WTC11 (cell line): ENCODE measurements around the gene C6orf136. TPM values are rescaled to one million over a fixed set of nuclear protein-coding genes. Genes with fewer than 3 reads are reported as not detected.

ENCODE experiments used
- ATAC-seq: fragments of 200-7000 bp; cut with Tn5 transposase; 2 replicates; pipeline ENCODE4 v1.10.0; 2021; ENCODE audit warnings: mild to moderate bottlenecking, moderate library complexity
- CTCF ChIA-PET: fragments of 300-600 bp; sonication (Branson Sonifier 250); formaldehyde crosslinking; loops from one replicate; lab custom pipeline; 2021; ENCODE audit warnings: antibody characterized with exemption; lab: Charles Lee
- POLR2A ChIA-PET: fragments of 350-600 bp; sonication (Branson Sonifier 250); formaldehyde crosslinking; loops from one replicate; lab custom pipeline; 2021; ENCODE audit warnings: antibody characterized with exemption; lab: Charles Lee
- DNase-seq: peaks from one replicate; pipeline ENCODE4 v3.0.0; 2021; ENCODE audit warnings: low spot score
- H3K27ac Mint-ChIP-seq: 2 replicates; pipeline ENCODE4 v1.8.0; 2021; ENCODE audit warnings: mixed read lengths
- H3K27me3 Mint-ChIP-seq: 2 replicates; pipeline ENCODE4 v1.8.0; 2021; ENCODE audit warnings: low read depth, mild to moderate bottlenecking, moderate library complexity, mixed read lengths
- H3K36me3 Mint-ChIP-seq: 2 replicates; pipeline ENCODE4 v1.8.0; 2021; ENCODE audit warnings: mixed read lengths
- H3K4me1 Mint-ChIP-seq: 2 replicates; pipeline ENCODE4 v1.8.0; 2022; ENCODE audit warnings: mixed read lengths
- H3K4me3 Mint-ChIP-seq: 2 replicates; pipeline ENCODE4 v1.8.0; 2021; ENCODE audit warnings: mild to moderate bottlenecking, moderate library complexity, mixed read lengths
- H3K9me3 Mint-ChIP-seq: 2 replicates; pipeline ENCODE4 v1.8.0; 2021; ENCODE audit warnings: mixed read lengths
- NFYB ChIP-seq: sonication (generic); formaldehyde crosslinking; conservative IDR thresholded peaks from 2 replicates; pipeline ENCODE4 v1.8.0; 2022; ENCODE audit warnings: low read depth, missing genetic modification reagents
- USF1 ChIP-seq: sonication (generic); formaldehyde crosslinking; IDR thresholded peaks from 2 replicates; pipeline ENCODE4 v1.8.0; 2022; ENCODE audit warnings: mild to moderate bottlenecking, missing genetic modification reagents
- total RNA-seq: library from RNA; stranded (reverse); gene quantifications from 3 replicates; pipeline ENCODE4 v1.2.3, GENCODE V29; 2021

Gene C6orf136
- total RNA-seq, 1 experiment from 2014 or later = 26.5 TPM

- Mint-ChIP-seq H3K27ac (no peak overlapping the region; the same call in 1 of the 2 replicates), H3K36me3 (peaks cover 45% of the 10 kb centered on the region)
Measured at GRCh38 chr6:30700340-30700739, 53.4 kb downstream of the C6orf136 start.

More at GRCh38 chr6:30700340-30700739, 53.4 kb downstream of the C6orf136 start:
- Mint-ChIP-seq H3K9me3 (no peaks in the 10 kb centered on the region), H3K4me1 (peaks cover 5% of the 10 kb centered on the region), H3K27me3 (no peaks in the 10 kb centered on the region; the same call in 1 of the 2 replicates), H3K4me3 (no peak overlapping the region)
- ChIA-PET POLR2A (no interaction called here), CTCF (interaction anchor here (1.5 kb wide), 1 partner anchor 21 kb away, joined by 3 read pairs; no protein-coding TSS in a partner anchor)
- DNase-seq (no peak), ATAC-seq (peak; percentile 78)
- TF ChIP-seq NFYB (CRISPR knock-in tag) (no peak), USF1 (CRISPR knock-in tag) (0 out of 2 replicates have a peak, but pooled peaks have one; percentile 18)

Other genes starting within 250 kb of the C6orf136 start
- 44.6 to 49.0 TPM (median 44.7 TPM) in 3 replicates for gene HLA-E, start 157.6 kb upstream of the C6orf136 start, total RNA-seq
- gene GNL1, start 90.6 kb upstream of the C6orf136 start, total RNA-seq = 69.1 to 85.7 TPM (median 72.8 TPM) in 3 replicates
- 10.1 to 13.1 TPM (median 10.8 TPM) in 3 replicates for gene PRR3, start 89.8 kb upstream of the C6orf136 start, total RNA-seq
- gene ABCF1, start 75.7 kb upstream of the C6orf136 start, total RNA-seq = 98.7 to 102 TPM (median 101 TPM) in 3 replicates
- gene PPP1R10, start 29.9 kb upstream of the C6orf136 start, total RNA-seq = 83.1 to 90.5 TPM (median 85.5 TPM) in 3 replicates
- gene MRPS18B, start 29.3 kb upstream of the C6orf136 start, total RNA-seq = 56.4 to 67.8 TPM (median 57.6 TPM) in 3 replicates
- gene ATAT1, start 20.3 kb upstream of the C6orf136 start, total RNA-seq = 19.3 to 21.7 TPM (median 20.3 TPM) in 3 replicates
- gene DHX16, start 25.9 kb downstream of the C6orf136 start, total RNA-seq = 27.3 to 32.2 TPM (median 30.6 TPM) in 3 replicates
- gene PPP1R18, start 39.5 kb downstream of the C6orf136 start, total RNA-seq = 25.6 to 36.5 TPM (median 26.2 TPM) in 3 replicates
- 31.2 to 33.3 TPM (median 31.3 TPM) in 3 replicates for gene NRM, start 43.9 kb downstream of the C6orf136 start, total RNA-seq
- gene MDC1, start 70.1 kb downstream of the C6orf136 start, total RNA-seq = 95.9 to 100 TPM (median 97.9 TPM) in 3 replicates
- 1,503 to 1,570 TPM (median 1,542 TPM) in 3 replicates for gene TUBB, start 73.2 kb downstream of the C6orf136 start, total RNA-seq
- 110 to 121 TPM (median 120 TPM) in 3 replicates for gene FLOT1, start 95.6 kb downstream of the C6orf136 start, total RNA-seq
- gene IER3, start 97.4 kb downstream of the C6orf136 start, total RNA-seq = 61.2 to 82.4 TPM (median 61.5 TPM) in 3 replicates
- 195 to 230 TPM (median 203 TPM) in 3 replicates for gene DDR1, start 237.4 kb downstream of the C6orf136 start, total RNA-seq